Retinal pigment epithelial cell (primary cell): Measurements from ENCODE around the gene ANKRD13B.
A peak's percentile ranks its signal among the peaks of the same experiment; 100 is the strongest.

ENCODE experiments used
- DNase-seq: peaks from one replicate; pipeline ENCODE4 v3.0.0-alpha.2; 2010; ENCODE audit warnings: low read depth
- H3K4me3 ChIP-seq: 2 replicates; pipeline ENCODE4 v1.5.1; 2011; ENCODE audit warnings: mild to moderate bottlenecking, low read length, control low read depth, moderate library complexity
- TF ChIP-seq, protein P1 (sequence below): conservative IDR thresholded peaks from 2 replicates; pipeline ENCODE4 v1.5.1; 2011; ENCODE audit warnings: low read depth, low read length, control low read depth, inconsistent platforms

The ANKRD13B gene

DNA sequence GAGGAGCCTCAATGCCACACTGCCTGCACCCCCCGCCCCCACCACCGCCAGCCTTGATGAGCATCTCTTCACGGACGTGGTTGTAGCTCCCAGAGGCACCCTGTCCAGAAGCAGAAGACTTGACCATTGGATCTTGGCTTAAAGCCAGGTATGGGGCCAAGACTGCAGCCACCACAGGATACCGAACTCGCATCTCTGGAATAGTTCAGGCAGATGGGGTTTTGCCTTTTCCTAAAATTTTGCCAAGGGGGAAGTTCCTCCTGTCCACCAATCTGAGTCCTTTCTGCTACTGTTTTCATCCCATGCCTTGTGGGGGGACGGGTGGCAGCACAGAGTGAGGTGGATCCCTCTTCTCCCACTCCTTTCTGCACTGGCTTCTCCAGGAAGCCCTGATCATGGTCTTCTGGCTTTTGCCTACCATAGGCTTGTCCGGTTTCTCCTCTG lies 28.8 kb downstream of the ANKRD13B start:
- TF ChIP-seq, protein P1, sequence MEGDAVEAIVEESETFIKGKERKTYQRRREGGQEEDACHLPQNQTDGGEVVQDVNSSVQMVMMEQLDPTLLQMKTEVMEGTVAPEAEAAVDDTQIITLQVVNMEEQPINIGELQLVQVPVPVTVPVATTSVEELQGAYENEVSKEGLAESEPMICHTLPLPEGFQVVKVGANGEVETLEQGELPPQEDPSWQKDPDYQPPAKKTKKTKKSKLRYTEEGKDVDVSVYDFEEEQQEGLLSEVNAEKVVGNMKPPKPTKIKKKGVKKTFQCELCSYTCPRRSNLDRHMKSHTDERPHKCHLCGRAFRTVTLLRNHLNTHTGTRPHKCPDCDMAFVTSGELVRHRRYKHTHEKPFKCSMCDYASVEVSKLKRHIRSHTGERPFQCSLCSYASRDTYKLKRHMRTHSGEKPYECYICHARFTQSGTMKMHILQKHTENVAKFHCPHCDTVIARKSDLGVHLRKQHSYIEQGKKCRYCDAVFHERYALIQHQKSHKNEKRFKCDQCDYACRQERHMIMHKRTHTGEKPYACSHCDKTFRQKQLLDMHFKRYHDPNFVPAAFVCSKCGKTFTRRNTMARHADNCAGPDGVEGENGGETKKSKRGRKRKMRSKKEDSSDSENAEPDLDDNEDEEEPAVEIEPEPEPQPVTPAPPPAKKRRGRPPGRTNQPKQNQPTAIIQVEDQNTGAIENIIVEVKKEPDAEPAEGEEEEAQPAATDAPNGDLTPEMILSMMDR: no peak
- DNase-seq: no peak
- peak overlapping the region; percentile 68 for H3K4me3 ChIP-seq

DNA sequence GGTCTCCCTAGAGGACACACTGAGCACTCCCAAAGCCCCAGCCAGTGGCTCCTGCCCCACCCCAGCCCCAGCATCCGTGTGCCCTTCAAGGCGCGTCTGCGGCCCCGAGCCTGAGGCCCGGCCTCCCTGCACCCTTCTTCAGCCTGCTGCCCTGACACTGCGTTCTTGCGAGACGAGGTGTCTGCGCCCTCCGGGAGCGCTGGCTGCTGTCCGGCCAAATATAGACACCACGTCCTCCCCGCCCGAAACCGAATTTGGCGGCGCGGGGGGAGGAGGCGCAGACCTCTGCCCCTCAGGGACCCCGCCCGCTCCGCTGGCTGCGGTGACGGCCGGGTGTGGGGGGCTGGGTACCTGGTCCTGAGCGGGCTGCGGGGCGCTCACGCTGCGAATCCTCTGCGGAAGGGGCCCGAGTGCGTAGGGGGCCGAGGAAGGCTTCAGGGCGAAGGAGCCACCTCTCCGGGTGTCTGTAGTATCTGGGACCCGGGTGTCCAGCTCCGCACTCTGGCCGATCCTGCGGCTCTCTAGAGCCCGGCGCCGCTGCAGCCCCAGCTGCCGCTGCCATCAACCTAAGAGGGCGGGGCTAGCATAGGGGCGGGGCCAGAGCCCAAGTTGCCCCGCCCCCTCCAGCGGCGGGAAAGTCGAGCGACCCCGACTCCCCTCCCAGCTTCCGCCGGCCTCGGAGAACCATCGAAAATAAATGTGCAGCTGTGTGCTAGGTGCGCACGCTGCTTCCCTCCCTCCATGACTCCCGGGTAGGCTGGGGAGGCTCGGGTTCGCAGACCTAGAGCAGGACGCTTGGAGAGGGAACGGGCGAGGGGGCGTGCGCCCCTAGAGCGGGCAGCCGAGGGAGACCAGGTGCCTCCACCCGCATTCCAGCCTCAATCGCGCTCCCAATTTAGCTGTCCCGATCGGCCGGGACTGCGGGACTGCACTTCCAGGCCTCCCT lies 29.7 kb downstream of the ANKRD13B start, which contains the start of gene CORO6:
CORO6 (minus strand) TSS at position 576 of the 946 bp plus-strand sequence. CDS start 1,491 bp downstream, outside the sequence.
- TF ChIP-seq, protein P1: no peak
- no peak for DNase-seq
- H3K4me3 ChIP-seq: peak within 1 kb of the TSS; percentile 68

DNA sequence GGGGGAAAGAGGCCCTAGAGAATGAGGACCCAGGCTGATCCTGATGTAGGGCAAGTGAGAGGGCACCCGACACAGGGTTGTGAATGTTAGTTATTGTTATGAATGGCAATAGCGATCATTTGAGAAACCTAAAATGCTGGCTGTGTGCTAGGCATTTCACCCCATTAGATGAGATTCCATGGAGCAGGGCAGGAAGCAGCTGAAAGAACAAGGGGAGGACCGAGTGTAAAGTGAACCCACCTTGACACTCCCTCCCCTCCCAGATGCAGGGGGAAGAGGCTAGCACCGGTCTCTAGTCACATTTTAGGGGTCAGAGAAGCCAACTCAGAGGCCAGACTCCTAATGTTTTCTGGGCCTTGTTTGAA lies 30.3 kb downstream of the ANKRD13B start:
- TF ChIP-seq, protein P1: no peak
- H3K4me3 ChIP-seq: peak overlapping the region; percentile 68
- no peak for DNase-seq

DNA sequence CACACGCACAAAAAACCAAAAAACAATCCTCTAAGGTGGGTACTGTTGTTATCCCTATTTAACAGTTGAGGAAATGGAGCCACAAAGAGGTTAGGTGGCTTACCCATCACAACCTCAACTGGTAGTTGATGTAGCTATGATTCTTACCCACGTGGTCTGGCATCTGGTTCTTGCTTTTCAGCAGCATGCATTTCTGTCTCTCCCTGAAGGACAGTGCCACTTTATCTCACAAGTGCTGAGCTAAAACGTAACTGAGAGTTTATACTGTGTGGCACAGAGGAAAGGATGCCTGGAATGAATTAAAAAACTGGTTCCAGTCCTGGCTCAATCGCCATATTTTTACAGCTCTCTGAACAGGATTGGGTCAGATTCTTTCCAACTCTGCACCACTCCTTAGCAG lies 31.7 kb downstream of the ANKRD13B start:
- DNase-seq: no peak
- TF ChIP-seq, protein P1: no peak
- H3K4me3 ChIP-seq: no peak overlapping the region

DNA sequence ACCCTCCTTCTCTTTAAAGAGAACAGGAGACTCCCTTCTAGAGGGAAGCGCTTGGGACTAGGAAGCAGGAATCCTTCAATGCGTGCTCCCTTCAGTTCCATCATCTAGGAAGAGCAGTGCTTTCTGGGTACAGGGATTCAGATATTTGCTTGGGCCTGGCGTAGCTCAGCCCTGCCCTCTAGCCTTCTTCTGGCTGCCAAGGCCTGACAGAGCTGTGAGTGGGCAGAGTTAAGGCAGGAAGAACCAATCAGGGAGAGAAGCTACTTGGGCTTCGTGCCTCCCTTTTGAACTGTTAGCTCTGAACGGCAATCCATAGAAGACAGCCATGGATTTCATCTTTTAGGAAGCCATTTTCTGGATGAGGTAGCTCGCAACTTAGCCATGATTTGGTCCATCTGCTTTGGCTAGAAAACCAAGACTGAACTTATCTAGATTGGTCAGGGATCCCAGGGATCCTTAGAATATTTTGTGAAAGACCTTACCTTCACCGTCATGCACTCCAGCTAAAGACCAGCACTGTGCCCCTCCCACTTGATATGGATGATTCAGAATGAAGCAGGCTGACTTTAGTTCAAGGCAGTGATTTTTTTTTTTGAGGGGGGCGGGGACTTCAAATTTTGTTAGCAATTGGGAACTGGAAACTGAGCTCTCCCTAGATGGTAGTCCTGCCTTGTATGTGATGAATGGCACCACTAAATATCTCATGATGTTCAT lies 32.3 kb downstream of the ANKRD13B start:
- TF ChIP-seq, protein P1: no peak
- H3K4me3 ChIP-seq: no peak overlapping the region
- no peak for DNase-seq

DNA sequence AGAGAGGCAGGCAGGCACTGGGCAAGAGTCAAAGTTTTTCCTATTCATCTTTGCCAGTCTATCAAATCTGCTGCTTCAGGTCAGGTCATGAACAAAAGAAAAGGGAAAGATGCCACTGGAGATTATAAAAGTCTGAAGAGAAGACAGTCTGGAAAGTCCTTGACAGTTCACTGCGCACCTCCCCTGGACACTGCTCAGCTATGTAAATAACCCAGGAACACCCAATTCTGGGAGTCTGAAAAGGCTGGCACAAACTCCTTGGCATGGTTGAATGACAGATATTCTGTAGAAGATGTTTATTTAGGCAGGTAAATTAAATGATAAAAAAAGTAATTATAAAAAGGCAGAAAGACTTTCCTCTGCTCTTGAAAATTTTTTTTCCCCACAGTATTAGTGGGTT lies 35.0 kb downstream of the ANKRD13B start:
- H3K4me3 ChIP-seq: no peak overlapping the region
- DNase-seq: no peak
- TF ChIP-seq, protein P1: no peak
